Measurements from ENCODE around the gene PSMC3IP. TPM values are rescaled to one million over a fixed set of nuclear protein-coding genes. Genes with fewer than 3 reads are reported as not detected.

PSMC3IP gene
- total and polyA plus RNA-seq, 2 donors (not counting 3 experiments of a cell fraction or from before 2014, with no cell fraction given) = 5.9 to 19.3 TPM

DNA sequence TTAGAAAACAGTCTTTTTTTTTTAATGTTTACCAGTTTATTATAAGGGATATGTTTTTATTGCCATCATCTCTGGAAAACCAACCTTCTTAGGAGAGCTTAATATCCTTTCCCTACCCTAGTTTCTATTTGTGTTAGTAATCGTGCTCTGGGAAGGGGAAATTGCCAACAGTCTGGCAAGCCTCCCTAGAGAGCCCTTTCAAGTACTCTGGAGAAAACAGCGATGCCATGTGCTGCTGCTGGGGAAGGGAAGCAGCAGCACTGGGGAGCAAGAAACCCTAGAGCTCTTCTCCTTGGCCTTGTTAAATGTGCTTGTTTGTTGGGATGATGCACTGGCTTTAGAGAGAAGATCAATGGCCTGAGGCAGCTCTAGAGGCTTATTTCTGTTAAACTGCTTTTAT is 21.4 kb upstream of the PSMC3IP start:
- Histone ChIP-seq H3K36me3 (ENCODE audit: control insufficient read depth in 2 of 2, extremely low read depth in 1 of 2, insufficient read depth in 2 of 2, low read length in 2 of 2) (no peaks in the 10 kb centered on the region), H3K27me3 (ENCODE audit: control insufficient read depth in 2 of 2, insufficient read depth in 2 of 2, low read length in 2 of 2) (no peaks in the 10 kb centered on the region), H3K4me3 (replicated peaks in 1 of 3; ENCODE audit: insufficient read depth in 1 of 3, low read depth in 1 of 3, low read length in 3 of 3) (no peak overlapping the region), H3K79me2 (ENCODE audit: control insufficient read depth, insufficient read depth, low read length) (peaks cover 17% of the 10 kb centered on the region), H3K4me1 (ENCODE audit: control insufficient read depth, extremely low read depth, insufficient read depth, low read length) (no peaks in the 10 kb centered on the region), H3K27ac (ENCODE audit: insufficient read depth, low read depth, low read length) (no peak overlapping the region), H3K4me2 (ENCODE audit: insufficient read depth, low read length) (no peak overlapping the region), H2AFZ (ENCODE audit: low read depth, low read length) (no peak overlapping the region), H4K20me1 (replicated peaks; ENCODE audit: control insufficient read depth, extremely low read depth, insufficient read depth, low read length) (peaks cover 4% of the 10 kb centered on the region), H3K9ac (replicated peaks; ENCODE audit: extremely low read depth, insufficient read depth, low read length) (no peak overlapping the region), H3K9me3 (replicated peaks; ENCODE audit: control insufficient read depth, insufficient read depth, low read length) (no peaks in the 10 kb centered on the region), H3K9me1 (replicated peaks; ENCODE audit: control insufficient read depth, extremely low read depth, insufficient read depth, low read length) (peaks cover 2% of the 10 kb centered on the region)
- BruUV-seq (replicated peaks) = no TSS peak
- ChIA-PET POLR2A (no interaction called here), CTCF (interaction anchor here (1.2 to 2.6 kb wide), 4 partner anchors 9 to 84 kb away, joined by 3 to 10 read pairs (median 4); partner anchors contain the start of genes CNTNAP1 and PSMC3IP)
- dilution Hi-C loops (cut with MboI; ENCODE audit: extremely low pct_ligation_motif_present, low sequenced_read_pairs) = no loop called here
- DNase-seq (ENCODE audit: low read depth, low spot score) (no peak), FAIRE-seq (no peak)
- TF ChIP-seq MYC (IDR thresholded peaks at IDR 0.05; ENCODE audit: low read depth, low read length) = no peak
- TF ChIP-seq JUN (IDR thresholded peaks at IDR 0.05; ENCODE audit: borderline replicate concordance, insufficient read depth, insufficient read length, low read depth) = no peak
- TF ChIP-seq, protein P1, sequence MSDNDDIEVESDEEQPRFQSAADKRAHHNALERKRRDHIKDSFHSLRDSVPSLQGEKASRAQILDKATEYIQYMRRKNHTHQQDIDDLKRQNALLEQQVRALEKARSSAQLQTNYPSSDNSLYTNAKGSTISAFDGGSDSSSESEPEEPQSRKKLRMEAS (IDR thresholded peaks at IDR 0.05; ENCODE audit: insufficient read depth, insufficient read length) = no peak
- no peak for TF ChIP-seq POLR2A (IDR thresholded peaks at IDR 0.05; ENCODE audit: low read depth, low read length)
- TF ChIP-seq FOS (IDR thresholded peaks at IDR 0.05; ENCODE audit: borderline replicate concordance, insufficient read depth, low read length) = no peak
- TF ChIP-seq GATA2 (IDR thresholded peaks at IDR 0.05; ENCODE audit: insufficient read depth, insufficient read length, low read depth, low read length) = no peak
- TF ChIP-seq POLR2AphosphoS5 (IDR thresholded peaks at IDR 0.05; ENCODE audit: insufficient read depth, low read depth, low read length) = no peak
- TF ChIP-seq, protein P2, sequence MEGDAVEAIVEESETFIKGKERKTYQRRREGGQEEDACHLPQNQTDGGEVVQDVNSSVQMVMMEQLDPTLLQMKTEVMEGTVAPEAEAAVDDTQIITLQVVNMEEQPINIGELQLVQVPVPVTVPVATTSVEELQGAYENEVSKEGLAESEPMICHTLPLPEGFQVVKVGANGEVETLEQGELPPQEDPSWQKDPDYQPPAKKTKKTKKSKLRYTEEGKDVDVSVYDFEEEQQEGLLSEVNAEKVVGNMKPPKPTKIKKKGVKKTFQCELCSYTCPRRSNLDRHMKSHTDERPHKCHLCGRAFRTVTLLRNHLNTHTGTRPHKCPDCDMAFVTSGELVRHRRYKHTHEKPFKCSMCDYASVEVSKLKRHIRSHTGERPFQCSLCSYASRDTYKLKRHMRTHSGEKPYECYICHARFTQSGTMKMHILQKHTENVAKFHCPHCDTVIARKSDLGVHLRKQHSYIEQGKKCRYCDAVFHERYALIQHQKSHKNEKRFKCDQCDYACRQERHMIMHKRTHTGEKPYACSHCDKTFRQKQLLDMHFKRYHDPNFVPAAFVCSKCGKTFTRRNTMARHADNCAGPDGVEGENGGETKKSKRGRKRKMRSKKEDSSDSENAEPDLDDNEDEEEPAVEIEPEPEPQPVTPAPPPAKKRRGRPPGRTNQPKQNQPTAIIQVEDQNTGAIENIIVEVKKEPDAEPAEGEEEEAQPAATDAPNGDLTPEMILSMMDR (IDR thresholded peaks at IDR 0.05; ENCODE audit: extremely low read depth in 1 of 2, insufficient read depth in 1 of 2, low read depth in 1 of 2, low read length in 2 of 2) = no peak
- TF ChIP-seq EZH2 (IDR thresholded peaks at IDR 0.05; ENCODE audit: borderline replicate concordance, low read depth, low read length, severe bottlenecking) = no peak
- intact Hi-C loops (cut with micrococcal nuclease) = no loop called here

All from endothelial cell of umbilical vein (primary cell).